H54 (cell line): ENCODE measurements around the gene SERPING1.
"Not testable (repeated sequence)": the region's sequence is repeated elsewhere in the genome, so short reads cannot be mapped to it uniquely, and the experiment has no call there.

Experiments used
- DNase-seq: peaks from one replicate; pipeline ENCODE4 v3.0.0; 2011; ENCODE audit warnings: low spot score, mixed read lengths; ENCODE audit not compliant: insufficient read length
- FAIRE-seq: peaks from 3 replicates; lab custom pipeline; 2011; peaks lifted over from hg19 to GRCh38; lab: Jason Lieb, UNC
- POLR2A ChIP-seq: IDR thresholded peaks from 2 replicates; pipeline ENCODE4 v1.6.1; 2011; ENCODE audit warnings: low read depth, mild to moderate bottlenecking, low read length

Gene SERPING1

GRCh38 chr11:57647960-57648800 lies 50.7 kb downstream of the SERPING1 start:
- DNase-seq, result no peak
- FAIRE-seq, result no peak
- peak; percentile 16; the same call in 1 of the 2 replicates for TF ChIP-seq POLR2A

GRCh38 chr11:57648801-57649735 lies 51.6 kb downstream of the SERPING1 start:
- no peak for FAIRE-seq
- TF ChIP-seq POLR2A, result peak; percentile 7
- DNase-seq, result no peak

- TF ChIP-seq POLR2A, result peak; percentile 46
- FAIRE-seq, result no peak
- peak; percentile 64 for DNase-seq
Observed at GRCh38 chr11:57649826-57650738, 52.6 kb downstream of the SERPING1 start, which contains the start of gene YPEL4. Gene YPEL4 (minus strand): TSS chr11:57649912. CDS start chr11:57647107, 2,805 bp downstream.

- DNase-seq (no peak), FAIRE-seq (no peak)
- TF ChIP-seq POLR2A, result no peak
Observed at GRCh38 chr11:57650739-57651090, 53.2 kb downstream of the SERPING1 start.

GRCh38 chr11:57651408-57651807 lies 53.9 kb downstream of the SERPING1 start:
- FAIRE-seq (no peak), DNase-seq (no peak)
- TF ChIP-seq POLR2A, result no peak

- DNase-seq, FAIRE-seq: not testable (repeated sequence)
Observed at GRCh38 chr11:57652230-57652629, 54.7 kb downstream of the SERPING1 start.

- DNase-seq (no peak), FAIRE-seq (no peak)
- TF ChIP-seq POLR2A, result no peak
Observed at GRCh38 chr11:57652662-57653061, 55.2 kb downstream of the SERPING1 start.

GRCh38 chr11:57653163-57653562 lies 55.7 kb downstream of the SERPING1 start:
- TF ChIP-seq POLR2A, result no peak
- DNase-seq (no peak), FAIRE-seq (no peak)

GRCh38 chr11:57656885-57657193 lies 59.4 kb downstream of the SERPING1 start:
- TF ChIP-seq POLR2A, result no peak
- FAIRE-seq (no peak), DNase-seq (no peak)

GRCh38 chr11:57657194-57658022 lies 59.9 kb downstream of the SERPING1 start, which contains the start of gene CLP1:
Gene CLP1 (plus strand): TSS chr11:57657762. CDS start chr11:57659477, 1,715 bp downstream.
- DNase-seq, result peak; percentile 90
- FAIRE-seq, result peak; percentile 78
- peak; percentile 88 for TF ChIP-seq POLR2A

- TF ChIP-seq POLR2A, result no peak
- FAIRE-seq (no peak), DNase-seq (no peak)
Observed at GRCh38 chr11:57658023-57658361, 60.5 kb downstream of the SERPING1 start.

- DNase-seq (no peak), FAIRE-seq (no peak)
- no peak for TF ChIP-seq POLR2A
Observed at GRCh38 chr11:57659669-57660068, 62.2 kb downstream of the SERPING1 start.
